Psoas muscle (tissue), 8 donors: ENCODE measurements around the gene ACAP3. TPM values are rescaled to one million over a fixed set of nuclear protein-coding genes. Genes with fewer than 3 reads are reported as not detected.

Experiments used
- ATAC-seq, 4 donors: fragments of 200-7000 bp; cut with Tn5 transposase; one replicate each; pipeline ENCODE4 v1.9.1; 2020; ENCODE audit warnings: moderate library complexity in 3 of 4, mild to moderate bottlenecking in 2 of 4
- DNase-seq, 2 donors: peaks; one replicate each; pipeline ENCODE4 v3.0.0-alpha.2; 2020
- H3K27ac ChIP-seq: fragments of 200-600 bp; one replicate; pipeline ENCODE4 v1.8.0; 2022
- H3K27me3 ChIP-seq, 3 donors: fragments of 200-600 bp in 1 of 3; one replicate each; pipeline versions ENCODE4 v1.6.1 to v1.8.0; 2013 to 2022; ENCODE audit warnings: low read length in 2 of 3, mild to moderate bottlenecking in 2 of 3, moderate library complexity in 1 of 3; ENCODE audit not compliant: insufficient read depth in 3 of 3
- H3K36me3 ChIP-seq, 2 donors: fragments of 200-600 bp in 1 of 2; one replicate each; pipeline versions ENCODE4 v1.6.1 to v1.8.0; 2013 to 2022; ENCODE audit warnings: low read depth in 1 of 2, mild to moderate bottlenecking in 1 of 2, moderate library complexity in 1 of 2; ENCODE audit not compliant: insufficient read depth in 1 of 2
- H3K4me1 ChIP-seq: fragments of 200-600 bp; one replicate; pipeline ENCODE4 v1.8.0; 2022
- H3K4me3 ChIP-seq: fragments of 200-600 bp; one replicate; pipeline ENCODE4 v1.8.0; 2022; ENCODE audit warnings: mild to moderate bottlenecking
- H3K9me3 ChIP-seq: fragments of 200-600 bp; one replicate; pipeline ENCODE4 v1.8.0; 2022
- CTCF ChIP-seq: fragments of 200-600 bp; IDR thresholded peaks from one replicate; pipeline ENCODE4 v1.8.0; 2022; ENCODE audit warnings: antibody characterized with exemption
- WGBS, 3 donors: extraction: QIAGEN DNeasy Blood & Tissue Kit; methylation state at CpG; one replicate each; pipeline versions ENCODE4 v1.1.6 to v1.1.7; 2013; 5-methylcytosine and 5-hydroxymethylcytosine counted together
- intact Hi-C, 2 donors: fragments of 100-400 bp; cut with DNase I; formaldehyde crosslinking; loops; one replicate each; pipeline versions ENCODE4 v1.11.0 to v1.14.2; 2022
- polyA plus RNA-seq, 3 donors: library from polyadenylated mRNA; stranded (reverse); fragments of 200-250 nt; gene quantifications; one replicate each; pipeline ENCODE4 v1.2.3, GENCODE V29; 2013
- total RNA-seq, 4 donors: library from RNA; stranded (reverse); fragmentation: NEBNext Ultra II Directional in 2 of 4; extraction: Animal tissue kit (Norgen Biotek cat#: 25700) in 2 of 4; gene quantifications; one replicate each; pipeline versions ENCODE4 v1.2.1 to v1.2.4, GENCODE V29; 2021 to 2023
- donor health status: healthy with polysubstance abuse.
- donor health status: DM: no; HTN: no; CAD: no; lungs with moderate emphysema.
- donor health status: Bipolar disorder and iron deficiency.
- donor health status: healthy.
- donor health status: DM: yes; HTN: yes; CAD: no.
- donor health status: DM: no; HTN: no; CAD: no.
- donor health status: DM: no; HTN: no; CAD: no.
- donor health status: DM: yes; HTN: yes; CAD: no.

ACAP3 gene
- total and polyA plus RNA-seq, 7 donors: 14.7 to 32.0 (median 23.7) TPM

GRCh38 chr1:1262758-1263157 is 45.0 kb downstream of the ACAP3 start:
- ATAC-seq (no peak), DNase-seq (no peak)
- Histone ChIP-seq H3K4me1 (no peaks in the 10 kb centered on the region), H3K27ac (no peak overlapping the region), H3K9me3 (no peaks in the 10 kb centered on the region), H3K4me3 (no peak overlapping the region), H3K36me3 (peaks cover 0 to 90% of the 10 kb centered on the region in 2 donors), H3K27me3 (no peaks in the 10 kb centered on the region)
- WGBS, 3 donors: 95 to 99% (median 98%) methylated on average over 8 of the region's 8 CpGs
- no peak for TF ChIP-seq CTCF
- intact Hi-C loops: no loop called here

- no peaks in the 10 kb centered on the region for H3K27me3 ChIP-seq
- DNase-seq (no peak), ATAC-seq (no peak)
- no peaks in the 10 kb centered on the region for H3K9me3 ChIP-seq
- no peaks in the 10 kb centered on the region for H3K4me1 ChIP-seq
- H3K36me3 ChIP-seq: peaks cover 0 to 83% of the 10 kb centered on the region in 2 donors
- TF ChIP-seq CTCF: no peak
- H3K27ac ChIP-seq: no peak overlapping the region
- H3K4me3 ChIP-seq: no peak overlapping the region
- 93 to 95% (median 95%) methylated on average over 17 of the region's 17 CpGs for WGBS, 3 donors
- intact Hi-C loops: no loop called here
These were observed 45.7 kb downstream of the ACAP3 start for GRCh38 chr1:1262071-1262470.

GRCh38 chr1:1260843-1261560 is 46.7 kb downstream of the ACAP3 start:
- intact Hi-C loops: no loop called here
- TF ChIP-seq CTCF: no peak
- no peaks in the 10 kb centered on the region for H3K9me3 ChIP-seq
- H3K36me3 ChIP-seq: peaks cover 0 to 83% of the 10 kb centered on the region in 2 donors
- ATAC-seq (no peak), DNase-seq (no peak)
- no peak overlapping the region for H3K27ac ChIP-seq
- 61 to 67% (median 66%) methylated on average over 16 of the region's 16 CpGs for WGBS, 3 donors
- H3K27me3 ChIP-seq: no peaks in the 10 kb centered on the region
- H3K4me3 ChIP-seq: no peak overlapping the region
- no peaks in the 10 kb centered on the region for H3K4me1 ChIP-seq

GRCh38 chr1:1259951-1260600 is 47.7 kb downstream of the ACAP3 start:
- whole genome bisulfite sequencing, 3 donors: 80 to 86% (median 82%) methylated on average over 26 of the region's 26 CpGs

More at GRCh38 chr1:1259951-1260600, 47.7 kb downstream of the ACAP3 start:
- Histone ChIP-seq H3K27me3 (no peaks in the 10 kb centered on the region), H3K4me1 (no peaks in the 10 kb centered on the region), H3K9me3 (no peaks in the 10 kb centered on the region), H3K27ac (no peak overlapping the region), H3K36me3 (peaks cover 0 to 86% of the 10 kb centered on the region in 2 donors), H3K4me3 (no peak overlapping the region)
- DNase-seq: no peak
- no peak for ATAC-seq
- TF ChIP-seq CTCF: no peak
- intact Hi-C loops: loop anchor here in 1 of 2 donors (10.0 kb wide), 1 partner anchor 225 kb away; no protein-coding TSS in a partner anchor
